Colonic mucosa (tissue), 4 donors: ENCODE data around the gene TGM2. TPM values are rescaled to one million over a fixed set of nuclear protein-coding genes. Genes with fewer than 3 reads are reported as not detected.

Source experiments
- DNase-seq: peaks from one replicate; pipeline ENCODE4 v3.0.0-alpha.2; 2020
- H3K27ac ChIP-seq: fragments of 200-600 bp; one replicate; pipeline ENCODE4 v1.8.0; 2021
- H3K27me3 ChIP-seq: fragments of 200-600 bp; one replicate; pipeline ENCODE4 v1.8.0; 2021
- H3K36me3 ChIP-seq: fragments of 200-600 bp; one replicate; pipeline ENCODE4 v1.8.0; 2021
- H3K4me1 ChIP-seq: fragments of 200-600 bp; one replicate; pipeline ENCODE4 v1.8.0; 2021; ENCODE audit warnings: mild to moderate bottlenecking
- H3K4me3 ChIP-seq: fragments of 200-600 bp; one replicate; pipeline ENCODE4 v1.8.0; 2021
- H3K9ac ChIP-seq, 2 donors: one replicate each; pipeline ENCODE4 v1.7.0; 2013; ENCODE audit warnings: control low read depth in 2 of 2, low read depth in 2 of 2, low read length in 2 of 2
- H3K9me3 ChIP-seq: fragments of 200-600 bp; one replicate; pipeline ENCODE4 v1.8.0; 2021
- intact Hi-C: fragments of 100-400 bp; cut with DNase I; formaldehyde crosslinking; loops from one replicate; pipeline ENCODE4 v1.14.1; 2022
- total RNA-seq, 2 donors: library from RNA; stranded (reverse); fragmentation: NEBNext Ultra II Directional in 1 of 2; extraction: Animal tissue kit (Norgen Biotek cat#: 25700) in 1 of 2; gene quantifications; one replicate each; pipeline ENCODE4 v1.2.1, GENCODE V29; 2021
- TF ChIP-seq, protein P1 (sequence below): fragments of 200-600 bp; IDR thresholded peaks from one replicate; pipeline ENCODE4 v1.8.0; 2022; ENCODE audit warnings: antibody characterized with exemption, mild to moderate bottlenecking
- donor health status: healthy.
- donor health status: DM: no; HTN: no; CAD: no.
- donor health status: DM: no; HTN: no; CAD: no.

The TGM2 gene
- total RNA-seq, 2 donors from 2014 or later, result 14.5 to 32.8 TPM

DNA sequence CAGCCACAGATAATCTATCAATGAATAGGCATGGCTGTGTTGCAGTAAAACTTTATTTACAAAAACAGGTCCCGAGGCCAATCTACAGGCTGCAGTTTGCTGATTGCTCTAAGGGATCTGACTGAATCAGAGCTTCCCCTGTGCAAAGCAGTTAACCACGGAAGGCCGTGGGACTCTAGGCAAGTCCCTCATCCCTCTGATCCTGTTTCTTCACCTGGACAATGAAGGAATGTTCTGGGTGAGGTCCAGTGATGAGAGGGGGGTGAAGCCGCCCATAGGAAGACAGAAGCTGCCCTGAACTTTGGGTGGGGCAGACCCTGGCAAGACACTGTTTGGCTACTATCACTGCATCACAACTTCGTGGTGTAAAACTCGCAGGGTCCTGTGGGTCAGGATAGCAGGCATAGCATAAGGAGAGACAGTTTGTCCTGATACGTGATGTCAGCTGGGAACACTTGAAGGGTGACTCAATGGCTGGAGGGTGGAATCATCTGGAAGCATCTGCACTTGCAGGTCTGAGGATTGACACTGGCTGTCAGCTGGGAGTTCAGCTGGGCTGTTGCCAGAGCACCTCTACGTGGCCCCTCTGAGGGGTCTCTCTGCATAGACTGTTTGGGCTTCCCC lies 33.3 kb upstream of the TGM2 start:
- H3K4me1 ChIP-seq, result no peaks in the 10 kb centered on the region
- DNase-seq, result no peak
- no peaks in the 10 kb centered on the region for H3K27me3 ChIP-seq
- no peaks in the 10 kb centered on the region for H3K9me3 ChIP-seq
- no peak overlapping the region for H3K27ac ChIP-seq
- intact Hi-C loops, result no loop called here
- no peaks in the 10 kb centered on the region for H3K36me3 ChIP-seq
- TF ChIP-seq, protein P1, sequence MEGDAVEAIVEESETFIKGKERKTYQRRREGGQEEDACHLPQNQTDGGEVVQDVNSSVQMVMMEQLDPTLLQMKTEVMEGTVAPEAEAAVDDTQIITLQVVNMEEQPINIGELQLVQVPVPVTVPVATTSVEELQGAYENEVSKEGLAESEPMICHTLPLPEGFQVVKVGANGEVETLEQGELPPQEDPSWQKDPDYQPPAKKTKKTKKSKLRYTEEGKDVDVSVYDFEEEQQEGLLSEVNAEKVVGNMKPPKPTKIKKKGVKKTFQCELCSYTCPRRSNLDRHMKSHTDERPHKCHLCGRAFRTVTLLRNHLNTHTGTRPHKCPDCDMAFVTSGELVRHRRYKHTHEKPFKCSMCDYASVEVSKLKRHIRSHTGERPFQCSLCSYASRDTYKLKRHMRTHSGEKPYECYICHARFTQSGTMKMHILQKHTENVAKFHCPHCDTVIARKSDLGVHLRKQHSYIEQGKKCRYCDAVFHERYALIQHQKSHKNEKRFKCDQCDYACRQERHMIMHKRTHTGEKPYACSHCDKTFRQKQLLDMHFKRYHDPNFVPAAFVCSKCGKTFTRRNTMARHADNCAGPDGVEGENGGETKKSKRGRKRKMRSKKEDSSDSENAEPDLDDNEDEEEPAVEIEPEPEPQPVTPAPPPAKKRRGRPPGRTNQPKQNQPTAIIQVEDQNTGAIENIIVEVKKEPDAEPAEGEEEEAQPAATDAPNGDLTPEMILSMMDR, result no peak
- no peak overlapping the region for H3K9ac ChIP-seq
- H3K4me3 ChIP-seq, result no peak overlapping the region

DNA sequence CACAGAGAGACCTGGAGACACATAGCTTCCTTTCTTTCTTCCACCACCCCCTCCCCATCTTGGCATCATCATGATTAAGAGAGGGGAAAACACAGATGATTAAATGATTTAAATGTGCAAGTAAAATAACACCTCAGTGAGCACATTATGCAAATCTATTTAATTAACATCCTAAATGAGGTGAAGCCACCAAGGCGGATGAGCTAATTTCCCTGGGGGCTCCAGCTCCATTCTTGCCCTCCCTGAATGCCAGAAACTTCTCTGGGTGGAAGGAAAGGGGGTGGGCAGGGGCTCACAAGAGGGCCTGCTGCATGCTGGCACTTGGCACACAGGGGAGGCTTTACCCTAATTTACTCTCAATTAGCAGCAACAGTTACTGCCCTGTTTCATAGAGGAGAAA lies 32.5 kb upstream of the TGM2 start:
- no peaks in the 10 kb centered on the region for H3K27me3 ChIP-seq
- no peak overlapping the region for H3K9ac ChIP-seq
- no peaks in the 10 kb centered on the region for H3K9me3 ChIP-seq
- no peaks in the 10 kb centered on the region for H3K4me1 ChIP-seq
- no peaks in the 10 kb centered on the region for H3K36me3 ChIP-seq
- DNase-seq, result no peak
- no peak overlapping the region for H3K27ac ChIP-seq
- TF ChIP-seq, protein P1, result no peak
- intact Hi-C loops, result no loop called here
- H3K4me3 ChIP-seq, result no peak overlapping the region

DNA sequence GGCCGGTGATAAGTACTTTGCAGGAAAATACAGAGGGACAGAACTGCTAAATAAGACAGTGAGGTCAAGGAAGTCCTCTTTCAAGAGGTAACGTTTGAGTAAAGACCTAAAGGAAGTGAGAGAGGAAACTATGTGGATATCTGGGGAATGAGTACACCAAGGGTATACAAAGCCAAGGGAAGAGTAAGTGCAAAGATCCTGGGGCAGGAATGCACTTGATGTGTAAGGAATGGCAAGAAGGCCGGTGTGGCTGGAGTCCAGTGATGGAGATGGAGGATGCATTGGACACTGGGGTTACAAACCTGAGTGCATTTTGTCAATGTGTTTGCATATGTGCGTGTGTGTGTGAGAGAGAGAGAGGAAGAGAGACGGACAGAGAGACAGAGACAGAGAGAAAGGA lies 32.1 kb upstream of the TGM2 start:
- Histone ChIP-seq H3K4me1 (no peaks in the 10 kb centered on the region), H3K4me3 (no peak overlapping the region), H3K36me3 (no peaks in the 10 kb centered on the region), H3K9me3 (no peaks in the 10 kb centered on the region), H3K27ac (no peak overlapping the region), H3K27me3 (no peaks in the 10 kb centered on the region), H3K9ac (no peak overlapping the region)
- intact Hi-C loops, result no loop called here
- no peak for DNase-seq
- TF ChIP-seq, protein P1, result no peak

DNA sequence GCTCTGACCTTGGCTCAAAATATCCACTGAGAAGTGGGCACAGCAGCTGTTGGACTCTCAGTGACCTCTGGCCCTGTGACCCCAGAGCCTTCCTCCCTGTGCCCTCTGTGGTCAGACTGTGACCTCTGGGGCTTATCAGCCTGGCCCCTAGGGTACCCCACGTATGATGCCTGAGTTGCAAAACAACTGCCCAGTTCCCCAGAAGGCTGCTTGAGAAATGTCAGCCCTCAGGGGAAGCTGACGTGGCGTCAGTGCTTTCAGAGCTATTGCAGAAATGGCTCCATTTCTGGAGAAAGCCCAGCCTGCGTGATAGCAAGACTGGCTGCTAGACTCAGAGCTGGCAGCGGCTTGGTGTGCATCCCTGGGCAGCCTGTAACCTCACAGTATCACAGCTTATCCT lies 31.5 kb upstream of the TGM2 start:
- Histone ChIP-seq H3K4me3 (no peak overlapping the region), H3K9ac (no peak overlapping the region), H3K9me3 (no peaks in the 10 kb centered on the region), H3K27me3 (no peaks in the 10 kb centered on the region), H3K36me3 (no peaks in the 10 kb centered on the region), H3K27ac (no peak overlapping the region), H3K4me1 (no peaks in the 10 kb centered on the region)
- DNase-seq, result no peak
- TF ChIP-seq, protein P1, result no peak
- intact Hi-C loops, result no loop called here

DNA sequence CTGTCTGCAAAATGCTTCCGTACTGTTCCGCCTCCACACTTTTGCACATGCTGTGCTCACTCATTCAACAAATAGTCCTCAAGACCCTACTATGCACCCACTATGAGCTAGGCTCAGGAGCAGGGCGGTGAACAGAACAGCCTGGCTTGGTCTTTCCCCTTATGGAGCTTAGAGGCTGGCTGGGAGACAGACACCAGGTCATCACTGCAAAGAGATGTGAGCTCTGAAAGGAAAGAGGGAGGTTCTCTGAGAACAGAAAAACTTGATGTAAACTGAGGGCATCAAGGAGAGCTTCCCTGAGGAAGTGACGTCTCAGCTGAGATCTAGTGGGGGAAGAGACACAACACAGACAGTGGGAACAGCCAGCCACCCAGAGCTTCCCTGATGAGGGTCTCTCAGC lies 31.0 kb upstream of the TGM2 start:
- intact Hi-C loops, result no loop called here
- Histone ChIP-seq H3K9ac (no peak overlapping the region), H3K27ac (no peak overlapping the region), H3K4me1 (no peaks in the 10 kb centered on the region), H3K4me3 (no peak overlapping the region), H3K27me3 (no peaks in the 10 kb centered on the region), H3K36me3 (no peaks in the 10 kb centered on the region), H3K9me3 (no peaks in the 10 kb centered on the region)
- no peak for DNase-seq
- TF ChIP-seq, protein P1, result no peak
